Tibial artery (tissue), 4 donors: ENCODE results near the gene MT1B.
A peak's percentile ranks its signal among the peaks of the same experiment; 100 is the strongest.

Experiments
- DNase-seq, 2 donors: peaks; one replicate each; pipeline ENCODE4 v3.0.0-alpha.2; 2019
- H3K27ac ChIP-seq, 2 donors: fragments of 200-600 bp; sonication (generic) in 1 of 2; 1 replicate in 1 of 2; 2 replicates in 1 of 2; pipeline ENCODE4 v1.5.1; 2018 to 2019; ENCODE audit warnings: mild to moderate bottlenecking in 1 of 2
- H3K27me3 ChIP-seq, 2 donors: fragments of 200-600 bp; sonication (generic) in 1 of 2; one replicate each; pipeline versions ENCODE4 v1.5.1 to v1.6.0; 2016 to 2019
- H3K36me3 ChIP-seq, 3 donors: fragments of 200-600 bp; sonication (generic) in 2 of 3; one replicate each; pipeline ENCODE4 v1.5.1; 2016 to 2019; ENCODE audit warnings: mild to moderate bottlenecking in 2 of 3
- H3K4me1 ChIP-seq, 4 donors: fragments of 200-600 bp; sonication (generic) in 2 of 4; 1 replicate in 3 of 4; 2 replicates in 1 of 4; pipeline ENCODE4 v1.5.1; 2016 to 2019
- H3K4me3 ChIP-seq, 2 donors: fragments of 200-600 bp; sonication (generic) in 1 of 2; 1 replicate in 1 of 2; 2 replicates in 1 of 2; pipeline ENCODE4 v1.5.1; 2018 to 2019; ENCODE audit warnings: mild to moderate bottlenecking in 2 of 2
- H3K9me3 ChIP-seq, 3 donors: fragments of 200-600 bp; sonication (generic) in 1 of 3; one replicate each; pipeline ENCODE4 v1.5.1; 2016 to 2019
- intact Hi-C: fragments of 100-400 bp; cut with DNase I; formaldehyde crosslinking; loops from one replicate; pipeline ENCODE4 v1.15.0; 2023; ENCODE audit warnings: low total_unique reads
- TF ChIP-seq, protein P1 (sequence below), 2 experiments: fragments of 200-600 bp in 1 of 2; fragments of 450-650 bp in 1 of 2; IDR thresholded peaks; one replicate each; pipeline ENCODE4 v1.5.1; 2017 to 2019; ENCODE audit warnings: antibody characterized with exemption in 2 of 2, mild to moderate bottlenecking in 1 of 2, moderate library complexity in 1 of 2

Gene MT1B

DNA sequence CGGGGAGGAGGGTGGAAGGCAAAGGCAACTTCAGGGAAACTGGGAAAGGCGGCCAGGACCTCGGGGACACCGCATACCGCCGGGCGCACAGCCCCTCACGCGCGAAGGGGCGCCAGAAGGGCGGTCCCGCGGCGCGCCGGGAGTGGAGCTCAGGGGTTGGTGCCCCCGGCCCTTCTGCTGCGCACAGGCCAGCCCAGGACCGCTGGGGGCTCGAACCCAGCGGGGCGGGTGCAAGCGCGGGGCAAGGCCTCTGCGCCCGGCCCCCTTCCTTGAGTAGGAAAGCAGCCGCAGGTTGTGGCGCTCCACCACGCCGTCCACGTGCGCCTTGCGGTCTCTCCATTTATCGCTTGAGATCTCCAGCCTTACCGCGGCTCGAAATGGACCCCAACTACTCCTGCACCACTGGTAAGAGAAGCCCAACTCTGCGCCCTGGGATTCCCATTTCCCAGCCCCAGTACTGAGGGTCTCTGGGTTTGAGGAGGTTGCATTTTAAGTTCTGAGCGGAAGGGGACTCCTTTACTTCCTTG lies 16.2 kb upstream of the MT1B start:
- H3K27ac ChIP-seq: peak overlapping the region; percentile 28 to 95
- H3K27me3 ChIP-seq: no peaks in the 10 kb centered on the region
- DNase-seq: no peak
- peaks cover 0 to 64% (median 31%) of the 10 kb centered on the region in 4 donors for H3K4me1 ChIP-seq
- H3K9me3 ChIP-seq: no peaks in the 10 kb centered on the region
- intact Hi-C loops: no loop called here
- H3K36me3 ChIP-seq: no peaks in the 10 kb centered on the region
- peak overlapping the region in 1 of 2 donors; percentile 67 for H3K4me3 ChIP-seq
- TF ChIP-seq, protein P1, sequence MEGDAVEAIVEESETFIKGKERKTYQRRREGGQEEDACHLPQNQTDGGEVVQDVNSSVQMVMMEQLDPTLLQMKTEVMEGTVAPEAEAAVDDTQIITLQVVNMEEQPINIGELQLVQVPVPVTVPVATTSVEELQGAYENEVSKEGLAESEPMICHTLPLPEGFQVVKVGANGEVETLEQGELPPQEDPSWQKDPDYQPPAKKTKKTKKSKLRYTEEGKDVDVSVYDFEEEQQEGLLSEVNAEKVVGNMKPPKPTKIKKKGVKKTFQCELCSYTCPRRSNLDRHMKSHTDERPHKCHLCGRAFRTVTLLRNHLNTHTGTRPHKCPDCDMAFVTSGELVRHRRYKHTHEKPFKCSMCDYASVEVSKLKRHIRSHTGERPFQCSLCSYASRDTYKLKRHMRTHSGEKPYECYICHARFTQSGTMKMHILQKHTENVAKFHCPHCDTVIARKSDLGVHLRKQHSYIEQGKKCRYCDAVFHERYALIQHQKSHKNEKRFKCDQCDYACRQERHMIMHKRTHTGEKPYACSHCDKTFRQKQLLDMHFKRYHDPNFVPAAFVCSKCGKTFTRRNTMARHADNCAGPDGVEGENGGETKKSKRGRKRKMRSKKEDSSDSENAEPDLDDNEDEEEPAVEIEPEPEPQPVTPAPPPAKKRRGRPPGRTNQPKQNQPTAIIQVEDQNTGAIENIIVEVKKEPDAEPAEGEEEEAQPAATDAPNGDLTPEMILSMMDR (IDR thresholded peaks at IDR 0.05): no peak

- intact Hi-C loops: no loop called here
- Histone ChIP-seq H3K36me3 (no peaks in the 10 kb centered on the region), H3K4me3 (no peak overlapping the region), H3K4me1 (peaks cover 0 to 56% (median 29%) of the 10 kb centered on the region in 4 donors), H3K27me3 (no peaks in the 10 kb centered on the region), H3K27ac (peak overlapping the region in 1 of 2 donors; percentile 79), H3K9me3 (no peaks in the 10 kb centered on the region)
- no peak for DNase-seq
- TF ChIP-seq, protein P1 (IDR thresholded peaks at IDR 0.05): no peak
These were observed 14.9 kb upstream of the MT1B start for GRCh38 chr16:56636616-56637413.

DNA sequence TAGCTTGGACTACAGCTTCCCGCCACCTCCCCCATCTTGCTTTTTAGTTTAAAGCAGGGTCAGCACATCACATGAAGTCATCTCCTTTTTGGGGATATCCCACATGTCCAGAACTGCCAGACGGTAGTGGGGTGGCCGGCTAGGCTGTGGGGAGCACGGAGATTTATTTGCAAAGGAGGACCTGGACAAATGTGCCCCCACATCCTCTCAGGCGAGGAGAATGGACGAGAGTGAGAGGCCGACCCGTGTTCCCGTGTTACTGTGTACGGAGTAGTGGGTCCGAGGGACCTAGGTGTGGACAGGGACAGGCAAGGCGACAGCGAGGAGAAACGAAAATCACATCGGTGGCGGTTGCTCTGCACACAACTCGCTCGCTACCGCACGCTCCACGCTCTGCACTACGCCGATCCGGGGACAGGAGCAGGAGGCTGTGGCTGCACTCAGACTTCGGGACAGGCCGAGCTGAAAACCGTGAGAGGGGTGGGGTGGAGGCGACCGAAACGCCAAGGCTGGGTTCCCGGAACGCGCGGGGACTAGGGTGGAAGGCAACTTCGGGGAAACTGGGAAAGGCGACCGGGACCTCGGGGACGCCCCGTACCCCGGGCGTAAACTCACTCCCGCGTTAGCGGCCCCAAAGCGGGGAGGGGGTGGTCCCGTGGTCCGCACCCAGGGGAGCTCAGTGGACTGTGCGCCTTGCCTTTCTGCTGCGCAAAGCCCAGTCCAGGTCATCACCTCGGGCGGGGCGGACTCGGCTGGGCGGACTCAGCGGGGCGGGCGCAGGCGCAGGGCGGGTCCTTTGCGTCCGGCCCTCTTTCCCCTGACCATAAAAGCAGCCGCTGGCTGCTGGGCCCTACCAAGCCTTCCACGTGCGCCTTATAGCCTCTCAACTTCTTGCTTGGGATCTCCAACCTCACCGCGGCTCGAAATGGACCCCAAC lies 13.6 kb upstream of the MT1B start, which contains the start of gene MT1A:
TSS of gene MT1A (plus strand) at position 853 of the 937 bp plus-strand sequence. CDS start at position 926, 73 bp downstream.
- peak within 1 kb of the TSS; percentile 79 to 82 for H3K27ac ChIP-seq
- peaks cover 0 to 50% (median 31%) of the 10 kb centered on the region in 4 donors for H3K4me1 ChIP-seq
- TF ChIP-seq, protein P1 (IDR thresholded peaks at IDR 0.05): no peak
- intact Hi-C loops: no loop called here
- peak; percentile 85 to 95 for DNase-seq
- peak within 1 kb of the TSS; percentile 50 to 57 for H3K4me3 ChIP-seq
- H3K27me3 ChIP-seq: no peaks in the 10 kb centered on the region
- no peaks in the 10 kb centered on the region for H3K9me3 ChIP-seq
- H3K36me3 ChIP-seq: no peaks in the 10 kb centered on the region

DNA sequence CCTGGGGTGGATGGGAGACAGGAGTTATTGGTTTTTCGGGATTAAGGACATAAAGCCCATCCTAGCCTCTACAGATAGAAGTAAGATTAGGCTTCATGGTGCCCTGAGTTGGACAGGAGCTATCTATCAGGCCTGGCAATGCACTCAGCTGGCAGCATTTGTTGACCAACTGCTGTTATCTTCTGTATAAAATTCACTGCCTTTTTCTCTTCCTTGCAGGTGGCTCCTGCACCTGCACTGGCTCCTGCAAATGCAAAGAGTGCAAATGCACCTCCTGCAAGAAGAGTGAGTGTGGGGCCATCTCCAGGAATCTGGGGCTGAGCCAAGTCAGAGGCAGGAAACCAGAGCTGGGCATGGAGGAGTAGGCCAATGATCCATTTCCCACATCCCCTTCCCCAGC lies 12.6 kb upstream of the MT1B start:
- Histone ChIP-seq H3K27ac (peak overlapping the region; percentile 79 to 82), H3K4me3 (peak overlapping the region in 1 of 2 donors; percentile 57), H3K36me3 (no peaks in the 10 kb centered on the region), H3K4me1 (peaks cover 0 to 50% (median 34%) of the 10 kb centered on the region in 4 donors), H3K27me3 (no peaks in the 10 kb centered on the region), H3K9me3 (no peaks in the 10 kb centered on the region)
- TF ChIP-seq, protein P1 (IDR thresholded peaks at IDR 0.05): no peak
- no peak for DNase-seq
- intact Hi-C loops: no loop called here

GRCh38 chr16:56640076-56640475 lies 11.6 kb upstream of the MT1B start:
- H3K27me3 ChIP-seq: no peaks in the 10 kb centered on the region
- no peak overlapping the region for H3K27ac ChIP-seq

More at GRCh38 chr16:56640076-56640475, 11.6 kb upstream of the MT1B start:
- no peaks in the 10 kb centered on the region for H3K36me3 ChIP-seq
- TF ChIP-seq, protein P1 (IDR thresholded peaks at IDR 0.05): no peak
- intact Hi-C loops: loop anchor here (5.0 kb wide), 1 partner anchor 33 kb away; the partner anchor contains the start of gene MT2A
- H3K9me3 ChIP-seq: no peaks in the 10 kb centered on the region
- no peak for DNase-seq
- no peak overlapping the region for H3K4me3 ChIP-seq
- H3K4me1 ChIP-seq: peaks cover 0 to 40% (median 29%) of the 10 kb centered on the region in 4 donors
